ENCODE results near the gene MFRP. TPM values are rescaled to one million over a fixed set of nuclear protein-coding genes. Genes with fewer than 3 reads are reported as not detected.

Gene MFRP
- total RNA-seq, 2 experiments from 2014 or later: not detected

DNA sequence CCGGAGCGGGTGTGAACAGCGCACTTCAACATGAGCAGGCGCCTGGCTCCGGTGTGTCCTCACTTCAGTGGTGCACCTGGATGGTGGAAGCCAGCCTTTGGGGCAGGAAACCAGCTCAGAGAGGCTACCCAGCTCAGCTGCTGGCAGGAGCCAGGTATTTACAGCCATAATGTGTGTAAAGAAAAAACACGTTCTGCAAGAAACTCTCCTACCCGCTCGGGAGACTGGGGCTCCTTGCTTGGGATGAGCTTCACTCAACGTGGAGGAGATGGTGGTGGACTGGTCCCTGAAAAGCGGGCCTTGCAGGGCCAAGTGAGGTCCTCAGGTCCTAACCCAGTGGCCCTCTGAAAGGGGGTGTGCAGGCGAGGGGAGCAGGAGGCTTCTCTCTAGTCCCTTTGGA, 37.1 kb downstream of the MFRP start:
- Mint-ChIP-seq H3K36me3 (peaks cover 11% of the 10 kb centered on the region), H3K9me3 (no peaks in the 10 kb centered on the region), H3K27ac (no peak overlapping the region), H3K4me3 (no peak overlapping the region), H3K4me1 (peaks cover 29% of the 10 kb centered on the region), H3K27me3 (no peaks in the 10 kb centered on the region)
- DNase-seq: no peak

DNA sequence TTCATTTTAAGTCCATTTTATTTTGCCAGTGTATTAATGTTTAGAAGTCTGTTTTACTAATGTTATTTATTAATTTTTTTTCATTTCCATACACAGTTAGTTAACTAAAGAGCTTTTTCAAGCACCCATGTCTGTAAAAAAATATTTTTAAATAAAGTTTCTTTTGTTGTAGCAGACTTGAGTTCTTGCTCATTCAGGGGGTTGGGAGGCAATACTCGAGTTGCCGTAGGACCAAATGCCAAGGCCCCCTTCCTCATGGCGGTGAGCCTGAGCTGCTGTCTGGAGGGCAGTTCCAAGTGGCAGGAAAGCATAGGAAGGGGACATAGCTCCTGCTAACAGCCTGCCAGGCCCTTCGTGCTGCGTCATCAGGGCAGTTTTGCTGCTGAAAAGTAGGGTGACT, 38.5 kb downstream of the MFRP start:
- Mint-ChIP-seq H3K9me3 (no peaks in the 10 kb centered on the region), H3K27me3 (no peaks in the 10 kb centered on the region), H3K27ac (no peak overlapping the region), H3K4me3 (no peak overlapping the region), H3K36me3 (peaks cover 22% of the 10 kb centered on the region), H3K4me1 (peaks cover 32% of the 10 kb centered on the region)
- no peak for DNase-seq

DNA sequence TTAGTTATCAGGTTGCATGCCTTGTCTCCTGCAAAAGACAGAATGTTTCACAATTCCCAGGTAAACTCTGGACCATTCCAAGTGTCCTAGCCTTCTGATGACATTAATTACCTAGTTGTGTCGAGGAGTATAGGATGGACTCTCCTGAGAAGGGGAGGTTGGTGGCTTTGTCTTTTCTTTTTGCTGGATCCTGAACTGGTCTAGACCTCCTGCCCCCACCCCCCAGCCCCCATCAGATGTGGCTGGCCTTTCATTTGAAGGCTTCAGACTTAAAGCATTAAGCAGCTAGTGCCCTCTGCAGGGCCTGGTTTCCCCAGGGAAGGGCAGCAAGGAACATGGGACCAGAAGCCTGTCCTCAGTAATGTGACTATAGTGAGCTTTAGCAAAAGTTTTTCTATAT, 39.3 kb downstream of the MFRP start:
- Mint-ChIP-seq H3K4me3 (no peak overlapping the region), H3K9me3 (no peaks in the 10 kb centered on the region), H3K27ac (peak overlapping the region; percentile 96), H3K36me3 (peaks cover 24% of the 10 kb centered on the region), H3K4me1 (peaks cover 32% of the 10 kb centered on the region), H3K27me3 (no peaks in the 10 kb centered on the region)
- DNase-seq: no peak

DNA sequence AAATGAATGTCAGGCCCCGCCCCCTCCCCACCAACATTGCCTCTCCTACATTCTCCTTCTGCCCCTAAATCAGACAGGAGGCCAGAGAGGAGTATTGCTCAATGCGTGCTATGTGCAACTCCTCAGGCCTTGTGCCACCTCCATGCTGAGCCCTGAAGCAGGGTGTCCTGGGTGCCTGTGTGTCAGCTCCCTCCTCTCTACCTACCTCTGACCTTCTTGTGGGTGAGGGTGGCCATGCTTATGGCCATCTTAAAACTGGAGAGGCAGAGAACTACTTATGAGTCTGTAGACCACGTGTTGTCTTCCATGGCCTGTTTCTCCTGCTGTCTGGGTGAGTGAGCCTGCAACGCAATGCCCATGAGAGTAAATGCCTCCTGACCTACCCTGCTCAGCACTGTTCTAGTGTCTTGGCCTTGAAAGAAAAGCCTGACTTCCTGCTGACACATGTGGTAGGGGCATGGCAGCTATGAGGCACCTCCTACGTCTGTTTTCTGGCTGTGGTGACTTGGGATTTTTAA, 40.1 kb downstream of the MFRP start:
- Mint-ChIP-seq H3K36me3 (peaks cover 24% of the 10 kb centered on the region), H3K27me3 (no peaks in the 10 kb centered on the region), H3K27ac (peak overlapping the region; percentile 96), H3K4me1 (peaks cover 32% of the 10 kb centered on the region), H3K4me3 (peak overlapping the region; percentile 57), H3K9me3 (no peaks in the 10 kb centered on the region)
- DNase-seq: peak; percentile 33

DNA sequence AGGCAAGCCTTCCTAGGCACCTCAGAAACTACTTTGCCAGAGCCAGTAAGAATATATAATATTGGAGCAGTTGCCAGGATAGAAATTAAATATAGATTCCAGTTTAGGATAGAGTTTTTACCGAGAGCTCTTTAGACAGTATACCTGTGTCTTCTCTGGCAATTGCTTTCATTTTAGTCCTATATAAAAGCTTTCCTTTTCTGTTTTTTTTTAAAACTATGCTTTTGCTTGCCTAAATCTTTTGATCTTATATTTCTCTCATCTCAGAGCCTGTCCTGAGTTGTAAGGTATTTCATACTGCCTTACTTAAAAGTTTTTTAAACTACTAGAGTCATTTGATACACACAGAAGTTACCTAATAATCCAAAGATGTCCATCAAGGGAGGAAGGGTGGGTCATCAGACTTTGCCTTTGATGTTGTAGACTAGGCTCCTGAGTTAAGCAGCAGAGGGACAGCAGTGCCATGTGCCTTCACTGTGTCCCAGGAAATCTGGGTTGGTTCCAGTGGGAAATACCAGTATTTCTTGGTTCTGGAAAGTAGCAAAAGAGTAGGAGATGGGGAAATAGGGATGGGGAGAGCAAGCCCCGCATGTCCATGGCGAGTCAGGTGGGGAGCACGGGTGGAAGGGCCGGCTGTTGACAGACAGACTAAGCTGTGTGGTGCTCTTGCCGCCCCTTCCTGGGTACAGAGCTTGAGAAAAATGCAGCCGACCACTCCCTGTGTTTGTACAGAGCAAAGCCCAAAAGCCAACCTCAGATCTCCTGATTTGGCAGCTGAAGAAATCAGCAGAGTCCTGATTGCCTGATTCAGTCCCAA, 40.7 kb downstream of the MFRP start:
- H3K9me3 Mint-ChIP-seq: no peaks in the 10 kb centered on the region
- DNase-seq: no peak
- peak overlapping the region; percentile 96 for H3K27ac Mint-ChIP-seq
- H3K36me3 Mint-ChIP-seq: peaks cover 24% of the 10 kb centered on the region
- H3K4me1 Mint-ChIP-seq: peaks cover 32% of the 10 kb centered on the region
- peak overlapping the region; percentile 57 for H3K4me3 Mint-ChIP-seq
- no peaks in the 10 kb centered on the region for H3K27me3 Mint-ChIP-seq

DNA sequence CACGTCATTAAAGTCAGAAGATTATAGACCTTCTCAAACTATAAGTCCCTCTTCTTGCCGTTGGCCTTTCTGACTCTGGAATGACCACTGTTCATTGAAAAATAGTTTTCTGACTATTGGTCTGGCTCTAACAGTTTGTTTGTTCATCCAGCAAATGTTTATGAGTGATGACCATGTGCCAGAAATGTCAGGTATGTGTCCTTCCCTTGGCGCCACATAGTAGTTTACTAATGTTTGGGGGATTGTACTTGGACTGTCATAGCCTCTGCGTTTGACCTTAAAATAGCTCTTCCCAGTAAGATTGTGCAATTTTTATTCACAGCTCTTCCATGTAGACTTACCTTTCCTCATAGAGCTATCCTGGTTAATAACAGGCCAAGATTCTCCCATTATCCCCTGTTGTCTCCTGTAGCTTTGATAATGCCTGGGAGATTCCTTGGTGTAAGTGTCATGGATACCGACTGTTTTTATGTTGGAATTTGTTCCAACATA, 43.2 kb downstream of the MFRP start:
- no peaks in the 10 kb centered on the region for H3K9me3 Mint-ChIP-seq
- H3K36me3 Mint-ChIP-seq: peaks cover 25% of the 10 kb centered on the region
- H3K4me3 Mint-ChIP-seq: no peak overlapping the region
- H3K27ac Mint-ChIP-seq: no peak overlapping the region
- no peaks in the 10 kb centered on the region for H3K27me3 Mint-ChIP-seq
- DNase-seq: no peak
- peaks cover 32% of the 10 kb centered on the region for H3K4me1 Mint-ChIP-seq

DNA sequence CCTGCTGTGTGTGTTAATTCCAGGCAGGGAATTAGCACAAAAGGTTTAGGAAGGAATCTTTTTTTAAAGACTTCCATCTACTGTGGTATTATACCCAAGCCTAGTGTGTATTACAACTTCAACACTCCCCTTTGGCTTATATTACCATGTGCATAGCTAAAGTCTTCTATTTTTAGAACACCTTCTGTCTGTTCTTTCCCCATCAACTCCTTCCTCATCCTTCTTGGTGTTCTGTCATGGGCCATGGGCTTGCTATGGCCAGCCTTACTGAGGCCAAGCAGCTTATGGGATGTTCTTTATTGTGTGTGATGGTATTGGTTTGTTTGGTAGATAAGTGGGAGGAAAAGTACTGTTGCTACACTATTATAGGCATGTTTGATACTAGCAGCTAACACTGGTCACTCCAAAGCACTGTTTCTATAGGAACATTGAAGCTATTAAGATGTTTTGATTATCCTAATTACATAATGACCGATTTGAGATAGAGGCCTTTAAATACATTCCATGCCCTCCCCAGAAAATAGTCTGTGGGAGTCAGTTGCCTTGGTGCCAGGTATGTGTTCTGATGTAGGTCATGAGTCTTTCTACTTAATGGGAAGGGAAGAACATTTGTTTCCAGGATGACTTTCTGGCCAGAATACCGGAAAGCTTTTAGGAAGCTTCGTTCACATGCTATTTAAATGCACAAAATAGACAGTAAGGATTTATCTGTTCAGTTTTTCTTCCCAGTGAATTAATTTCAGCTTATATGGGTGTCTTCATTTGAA, 46.1 kb downstream of the MFRP start:
- H3K27me3 Mint-ChIP-seq: no peaks in the 10 kb centered on the region
- no peak overlapping the region for H3K27ac Mint-ChIP-seq
- H3K9me3 Mint-ChIP-seq: no peaks in the 10 kb centered on the region
- H3K4me3 Mint-ChIP-seq: no peak overlapping the region
- no peak for DNase-seq
- H3K36me3 Mint-ChIP-seq: peaks cover 22% of the 10 kb centered on the region
- H3K4me1 Mint-ChIP-seq: peaks cover 10% of the 10 kb centered on the region

DNA sequence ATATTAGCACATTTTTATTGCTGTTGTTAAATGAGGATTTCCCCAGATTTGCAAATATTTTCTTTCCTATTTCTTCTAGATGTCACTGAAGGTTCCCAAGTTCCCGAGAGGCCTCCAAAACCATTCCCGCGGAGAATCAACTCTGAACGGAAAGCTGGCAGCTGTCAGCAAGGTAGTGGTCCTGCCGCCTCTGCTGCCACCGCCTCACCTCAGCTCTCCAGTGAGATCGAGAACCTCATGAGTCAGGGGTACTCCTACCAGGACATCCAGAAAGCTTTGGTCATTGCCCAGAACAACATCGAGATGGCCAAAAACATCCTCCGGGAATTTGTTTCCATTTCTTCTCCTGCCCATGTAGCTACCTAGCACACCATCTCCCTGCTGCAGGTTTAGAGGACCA, 47.1 kb downstream of the MFRP start:
- Mint-ChIP-seq H3K4me1 (peaks cover 2% of the 10 kb centered on the region), H3K9me3 (no peaks in the 10 kb centered on the region), H3K4me3 (no peak overlapping the region), H3K36me3 (peaks cover 18% of the 10 kb centered on the region), H3K27me3 (no peaks in the 10 kb centered on the region), H3K27ac (no peak overlapping the region)
- no peak for DNase-seq

DNA sequence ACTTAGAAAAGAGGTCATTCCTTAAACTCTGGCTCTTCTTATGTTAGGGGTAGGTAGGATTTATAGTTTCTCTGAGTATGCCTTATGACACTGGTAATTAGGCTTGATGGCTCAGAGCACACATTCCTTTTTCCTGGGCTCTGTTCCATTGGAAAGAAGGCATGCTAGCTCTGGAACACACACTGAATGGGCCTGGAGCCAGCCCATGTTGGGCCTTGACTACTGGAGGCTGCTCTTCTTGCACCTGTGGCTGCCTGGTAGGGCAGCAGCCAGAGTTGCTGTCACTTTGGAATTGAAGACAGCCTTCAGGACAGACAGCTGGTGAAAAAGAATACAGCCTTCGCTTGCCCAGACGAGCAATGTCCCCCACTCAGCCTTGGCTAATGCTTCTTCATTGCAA, 47.8 kb downstream of the MFRP start:
- Mint-ChIP-seq H3K27ac (no peak overlapping the region), H3K4me1 (no peaks in the 10 kb centered on the region), H3K27me3 (no peaks in the 10 kb centered on the region), H3K36me3 (peaks cover 14% of the 10 kb centered on the region), H3K9me3 (no peaks in the 10 kb centered on the region), H3K4me3 (no peak overlapping the region)
- DNase-seq: no peak

DNA sequence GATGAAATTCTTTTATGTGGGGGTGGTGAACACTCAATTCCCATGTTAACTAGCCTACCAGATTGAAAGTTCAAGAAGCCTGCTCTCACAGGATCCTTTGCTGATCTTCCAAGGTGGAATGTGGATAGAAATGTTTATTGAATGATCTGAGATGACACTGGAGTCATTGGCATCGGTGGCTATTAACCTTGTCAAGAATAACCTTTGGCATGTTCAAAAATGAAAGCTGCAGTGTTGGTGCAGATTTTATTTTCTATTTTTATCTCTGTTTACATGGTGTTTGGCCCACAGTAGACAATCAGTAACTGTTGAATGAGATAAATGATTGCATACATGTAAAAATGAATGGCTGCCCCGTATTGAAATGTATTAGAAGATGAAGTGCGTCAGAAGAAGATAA, 48.6 kb downstream of the MFRP start:
- DNase-seq: no peak
- Mint-ChIP-seq H3K27ac (no peak overlapping the region), H3K36me3 (peaks cover 7% of the 10 kb centered on the region), H3K27me3 (no peaks in the 10 kb centered on the region), H3K4me3 (no peak overlapping the region), H3K4me1 (no peaks in the 10 kb centered on the region), H3K9me3 (no peaks in the 10 kb centered on the region)

DNA sequence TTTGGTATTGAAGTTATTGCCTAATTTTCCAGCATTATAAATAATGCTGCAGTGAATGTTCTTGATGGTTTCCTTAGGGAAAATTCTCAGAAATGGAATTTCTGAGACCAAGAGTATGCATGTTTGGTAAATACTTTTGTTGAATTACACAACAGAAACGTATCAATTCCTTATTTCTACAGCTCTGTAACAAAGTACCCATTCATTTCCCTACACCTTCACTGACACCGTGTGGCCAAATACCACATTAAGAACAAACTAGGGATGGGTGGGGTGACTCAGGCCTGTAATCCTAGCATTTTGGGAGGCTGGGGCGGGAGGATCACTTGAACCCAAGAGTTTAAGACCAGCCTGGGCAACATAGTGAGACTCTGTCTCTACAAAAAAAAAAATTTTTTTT, 51.3 kb downstream of the MFRP start:
- Mint-ChIP-seq H3K4me1 (no peaks in the 10 kb centered on the region), H3K9me3 (no peaks in the 10 kb centered on the region), H3K27ac (no peak overlapping the region), H3K27me3 (no peaks in the 10 kb centered on the region), H3K4me3 (no peak overlapping the region), H3K36me3 (peaks cover 19% of the 10 kb centered on the region)
- DNase-seq: no peak

DNA sequence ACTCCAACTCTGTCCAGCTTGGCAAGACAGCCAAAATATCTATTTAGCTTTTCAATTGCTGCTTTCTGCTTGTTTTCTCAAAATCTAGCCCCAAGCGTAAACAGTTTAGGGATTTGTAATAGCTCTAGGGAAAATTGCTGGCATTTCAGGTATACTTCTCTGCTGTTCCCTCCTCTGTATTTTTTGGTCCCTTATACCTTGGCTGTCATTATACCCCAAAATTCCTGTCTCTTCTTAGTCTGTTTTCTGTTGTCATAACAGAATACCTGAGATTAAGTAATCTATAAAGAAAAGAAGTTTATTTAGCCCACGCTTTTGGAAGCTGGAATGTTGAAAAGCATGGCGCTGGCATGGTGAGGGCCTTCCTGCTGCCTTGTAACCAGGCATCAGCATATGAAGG, 53.0 kb downstream of the MFRP start:
- Mint-ChIP-seq H3K4me3 (no peak overlapping the region), H3K27me3 (no peaks in the 10 kb centered on the region), H3K4me1 (no peaks in the 10 kb centered on the region), H3K36me3 (peaks cover 17% of the 10 kb centered on the region), H3K27ac (no peak overlapping the region), H3K9me3 (no peaks in the 10 kb centered on the region)
- DNase-seq: no peak

DNA sequence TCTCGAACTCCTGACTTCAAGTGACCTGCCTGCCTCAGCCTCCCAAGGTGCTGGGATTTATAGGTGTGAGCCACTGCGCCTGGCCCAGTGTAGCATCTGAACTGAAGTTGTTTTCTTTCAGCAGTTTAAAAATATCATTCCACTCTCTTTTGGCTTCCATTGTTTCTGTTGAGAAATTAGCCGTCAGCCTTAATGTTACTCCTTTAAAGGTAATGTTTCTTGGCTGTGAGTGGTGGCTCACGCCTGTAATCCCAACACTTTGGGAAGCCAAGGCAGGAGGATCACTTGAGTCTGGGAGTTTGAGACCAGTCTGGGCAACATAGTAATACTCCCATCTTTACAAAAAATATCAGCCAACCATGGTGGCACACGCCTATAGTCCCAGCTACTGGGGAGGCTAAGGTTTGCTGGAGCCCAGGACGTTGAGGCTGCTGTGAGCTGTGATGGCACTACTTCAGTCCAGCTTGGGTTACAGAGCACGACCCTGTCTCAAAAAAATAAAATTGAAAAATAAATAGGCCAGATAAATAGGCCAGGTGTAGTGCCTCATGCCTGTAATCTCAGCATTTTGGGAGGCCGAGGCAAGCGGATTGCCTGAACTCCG, 55.5 kb downstream of the MFRP start:
- H3K27ac Mint-ChIP-seq: no peak overlapping the region
- no peak overlapping the region for H3K4me3 Mint-ChIP-seq

More for the DNA sequence above, 55.5 kb downstream of the MFRP start:
- DNase-seq: no peak
- H3K9me3 Mint-ChIP-seq: no peaks in the 10 kb centered on the region
- no peaks in the 10 kb centered on the region for H3K4me1 Mint-ChIP-seq
- no peaks in the 10 kb centered on the region for H3K27me3 Mint-ChIP-seq
- H3K36me3 Mint-ChIP-seq: peaks cover 13% of the 10 kb centered on the region
